Stimulated activated CD4-positive, alpha-beta T cell treated with anti-CD3 and anti-CD28 coated beads, Interleukin-4, amount 100 ng/mL, for 48 hours (primary cell): ENCODE measurements around the gene WDR64.

ENCODE experiments used
- DNase-seq, 2 donors: peaks; one replicate each; pipeline ENCODE4 v3.0.0-alpha.2; 2020; ENCODE audit warnings: low read depth in 2 of 2

Gene WDR64

DNA sequence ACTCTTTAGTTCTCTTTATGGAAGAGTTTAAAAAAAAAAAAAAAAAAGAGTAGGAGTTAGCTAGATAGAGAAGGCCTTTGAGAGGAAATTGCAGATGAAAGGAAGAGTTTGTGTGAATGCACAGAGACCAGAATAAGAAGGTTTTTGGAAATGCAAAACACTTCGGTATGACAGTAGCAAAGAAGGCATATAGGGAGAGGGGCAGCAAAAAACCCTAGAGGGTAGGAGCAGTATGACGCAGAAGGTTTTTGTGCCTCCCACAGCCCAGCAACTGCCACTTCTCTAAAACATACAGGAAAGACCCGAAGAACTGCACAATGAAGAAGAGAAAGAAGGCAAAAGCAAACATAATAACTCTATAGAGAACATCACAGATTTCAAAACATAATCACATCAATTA, 84.3 kb downstream of the WDR64 start:
- DNase-seq: no peak

DNA sequence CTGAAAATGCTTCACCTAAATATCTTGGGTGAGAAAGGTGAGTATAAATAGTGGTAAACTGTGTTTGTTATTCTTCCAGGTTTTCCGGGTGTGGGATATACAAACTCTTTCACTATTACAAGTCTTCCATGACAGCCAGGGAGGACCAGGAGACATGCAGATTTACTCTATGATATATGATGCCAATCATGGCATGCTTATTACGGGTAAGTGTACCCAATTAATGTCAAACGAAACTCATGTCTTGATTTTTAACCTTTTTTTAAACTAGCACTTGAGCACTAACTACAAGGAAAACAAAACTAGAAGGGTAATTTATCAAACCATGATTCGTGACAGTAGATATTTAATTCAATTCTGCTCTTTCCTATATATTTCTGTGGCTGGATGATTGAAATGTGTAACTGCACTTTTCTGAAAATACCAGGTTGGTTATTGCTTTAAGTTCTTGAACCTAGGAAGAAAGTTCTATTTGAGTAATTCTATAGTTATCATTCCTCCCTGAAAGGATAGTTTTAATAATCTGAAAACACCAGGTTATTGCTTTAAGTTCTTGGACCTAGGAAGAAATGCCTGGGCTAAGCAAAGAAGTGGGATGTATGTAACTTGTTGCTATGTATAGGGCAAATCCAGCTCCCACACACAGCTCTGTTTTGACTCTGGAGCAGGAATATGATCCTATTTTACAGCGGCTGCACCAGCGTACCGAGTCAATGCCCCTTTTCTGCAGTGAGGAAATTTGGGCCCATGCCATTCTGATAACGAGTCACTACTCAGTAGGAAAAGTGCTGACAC, 86.4 kb downstream of the WDR64 start:
- no peak for DNase-seq

DNA sequence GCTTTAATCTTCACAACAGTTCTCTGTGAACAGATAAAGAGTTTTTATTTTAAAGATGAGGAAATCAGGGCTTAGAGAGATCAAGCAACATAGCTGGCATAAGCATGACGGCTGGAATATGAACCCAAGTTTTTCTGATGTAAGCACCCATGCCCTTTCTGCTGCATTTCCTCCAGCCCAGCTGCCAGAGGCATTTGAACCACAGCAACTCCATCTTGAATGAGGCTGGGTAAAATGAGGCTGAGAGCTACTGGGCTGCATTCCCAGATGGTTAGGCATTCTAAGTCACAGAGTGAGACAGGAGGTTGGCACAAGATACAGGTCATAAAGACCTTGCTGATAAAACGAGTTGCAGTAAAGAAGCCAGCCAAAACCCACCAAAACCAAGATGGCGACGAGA, 90.0 kb downstream of the WDR64 start:
- no peak for DNase-seq

DNA sequence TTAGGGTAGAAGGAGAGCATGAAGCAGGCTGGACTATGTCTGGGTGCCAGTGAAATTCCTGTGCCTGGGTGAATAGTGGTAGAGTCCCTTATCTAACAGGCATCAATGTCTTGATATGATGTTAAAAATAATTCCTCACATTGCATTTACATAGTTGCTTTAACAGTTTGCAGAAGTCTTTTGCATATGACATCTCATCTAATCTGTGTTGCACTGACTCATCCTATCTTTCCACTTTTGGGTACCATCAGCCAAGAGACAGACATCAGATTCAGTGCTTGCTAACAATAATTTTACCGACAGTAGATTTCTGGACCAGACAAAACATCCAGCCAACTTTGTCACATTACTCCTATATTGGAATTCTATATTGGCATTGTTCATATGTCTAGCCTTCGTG, 92.5 kb downstream of the WDR64 start:
- no peak for DNase-seq

DNA sequence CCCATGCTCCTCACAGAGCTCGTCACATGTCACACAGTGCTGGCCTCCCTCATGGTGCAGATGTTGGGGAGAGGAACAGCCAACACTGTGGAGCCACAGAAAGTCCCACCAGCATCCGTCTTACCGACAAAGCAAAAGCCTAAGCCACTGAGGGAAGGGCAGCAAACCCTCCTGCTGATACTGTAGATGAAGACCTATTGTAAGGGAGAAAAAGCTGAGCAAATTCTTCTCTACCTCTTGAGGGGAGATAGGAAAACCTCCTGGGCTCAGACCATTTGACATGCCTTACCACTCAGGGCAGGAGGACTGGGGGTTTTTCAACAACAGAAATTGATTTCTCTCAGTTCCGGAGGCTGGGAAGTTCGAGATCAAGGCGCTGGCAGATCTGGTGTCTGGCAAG, 95.9 kb downstream of the WDR64 start:
- no peak for DNase-seq

DNA sequence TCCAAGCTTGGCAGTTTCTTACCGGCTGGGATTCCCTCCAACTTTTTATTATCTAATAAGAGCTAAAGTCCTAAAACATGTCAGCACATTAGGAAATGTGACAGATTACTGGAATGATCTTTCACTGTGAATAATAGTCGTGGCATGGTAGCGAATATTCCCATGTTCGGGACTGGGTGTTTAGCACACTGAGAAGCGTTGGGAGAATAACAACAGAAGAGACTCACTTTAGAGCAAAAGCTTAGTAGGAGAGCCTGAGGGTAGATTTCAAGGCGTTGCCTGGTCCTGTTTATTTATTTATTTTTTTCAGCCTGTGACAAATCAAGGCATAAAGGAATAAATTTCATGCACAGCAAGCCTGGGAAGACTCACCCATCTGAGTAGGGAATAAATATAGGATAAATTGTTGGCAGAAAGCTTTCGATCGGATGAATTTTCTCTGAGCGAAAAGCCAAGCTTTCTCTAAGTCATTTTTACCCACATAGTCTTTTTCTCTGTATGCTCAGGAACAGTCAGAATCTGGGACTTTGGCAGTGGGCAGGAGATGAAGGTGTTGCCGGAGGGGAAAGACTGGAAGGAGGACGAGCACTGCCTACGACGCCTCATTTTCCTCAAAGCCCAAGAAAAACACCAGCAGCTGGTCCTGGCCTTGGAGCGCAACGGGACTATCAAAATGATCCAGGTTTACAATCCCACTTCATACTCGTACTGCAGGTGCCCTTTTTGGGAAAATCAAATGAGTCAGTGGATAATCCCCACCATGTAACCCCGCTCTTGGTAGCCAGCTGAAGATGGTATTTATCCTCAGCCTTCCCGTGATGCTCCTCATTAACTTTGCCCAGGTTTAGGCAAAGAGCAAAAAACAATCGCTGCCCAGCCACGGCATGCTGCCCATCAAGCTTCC, 97.2 kb downstream of the WDR64 start:
- DNase-seq: no peak

DNA sequence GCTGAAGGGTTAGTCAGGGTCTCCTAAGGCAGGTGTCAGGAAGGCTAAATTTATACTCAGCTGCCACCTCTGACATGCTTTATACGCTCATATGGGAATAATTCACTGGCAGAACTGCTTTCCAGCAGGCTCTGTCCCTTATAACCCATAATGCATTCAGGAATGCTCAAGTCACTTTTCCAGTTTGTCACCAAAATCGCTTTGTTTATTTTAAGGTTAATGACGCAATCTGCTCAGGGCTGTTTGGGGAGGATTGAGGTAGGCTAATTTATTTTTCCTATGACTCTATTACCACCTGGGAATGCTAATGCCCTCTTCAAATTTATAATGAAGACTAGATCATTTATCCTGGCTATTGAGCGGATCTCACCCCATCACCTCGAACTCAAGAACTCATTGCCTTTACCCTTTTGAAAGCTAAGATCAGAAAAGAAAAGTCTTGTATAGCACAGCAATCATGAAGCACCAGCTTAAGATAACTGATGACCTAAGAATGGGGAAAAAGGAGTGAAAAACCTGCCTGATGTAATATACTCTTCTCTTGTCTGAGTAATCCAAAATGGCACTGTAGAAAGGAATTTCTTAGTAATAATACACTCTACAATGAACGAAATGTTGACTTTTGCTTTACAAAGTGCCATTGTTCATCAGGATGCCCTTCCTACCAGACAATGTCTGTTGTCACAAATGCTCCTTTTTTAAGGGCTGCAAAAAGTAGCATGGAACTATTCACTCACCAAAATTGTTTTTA, 98.0 kb downstream of the WDR64 start:
- no peak for DNase-seq

DNA sequence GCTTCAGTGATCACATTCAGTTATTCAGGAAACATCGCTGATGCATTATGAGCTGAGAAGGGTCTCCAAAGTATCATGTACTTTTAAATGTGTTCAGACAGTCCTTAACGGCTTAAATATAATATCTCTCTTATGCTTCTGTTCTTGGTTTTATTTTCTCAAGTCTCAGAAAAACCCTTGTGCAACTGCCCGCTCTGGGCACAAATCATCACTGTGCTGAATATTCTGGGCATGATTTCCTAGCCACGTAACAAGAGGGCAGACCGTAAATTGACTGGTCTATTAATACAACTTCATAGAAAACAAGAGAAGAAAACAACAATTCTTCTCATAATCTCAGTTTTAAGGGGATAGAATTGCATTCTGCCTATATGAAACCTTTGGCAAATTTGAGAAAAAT, 99.4 kb downstream of the WDR64 start:
- no peak for DNase-seq

DNA sequence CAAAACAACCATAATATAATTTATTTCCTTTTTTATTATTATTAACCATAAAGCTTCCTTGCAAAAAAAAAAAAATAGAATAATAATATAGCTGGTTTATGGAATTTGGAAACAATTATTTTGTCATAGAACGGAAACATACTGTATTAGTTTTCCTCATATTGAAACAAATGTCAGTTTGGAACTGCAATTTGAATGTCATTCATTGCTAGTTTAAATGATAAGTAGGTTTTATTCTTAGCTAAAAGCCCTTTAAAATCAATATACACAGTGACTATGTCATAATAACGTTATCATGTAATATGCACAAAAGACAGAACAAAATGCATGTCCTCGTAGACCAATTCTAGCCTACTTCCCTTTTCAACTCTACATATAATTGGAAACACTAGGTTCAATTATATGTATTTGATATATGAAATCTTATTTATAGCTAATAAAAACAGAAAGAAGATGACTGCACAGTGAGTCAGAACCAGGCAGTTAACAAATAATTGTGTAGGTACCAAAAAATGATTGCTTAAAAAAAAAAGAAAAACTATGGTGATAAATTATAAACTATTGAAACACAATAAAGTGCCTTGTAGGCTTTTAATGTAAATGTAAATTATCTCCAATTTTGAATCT, 110.7 kb downstream of the WDR64 start:
- no peak for DNase-seq

DNA sequence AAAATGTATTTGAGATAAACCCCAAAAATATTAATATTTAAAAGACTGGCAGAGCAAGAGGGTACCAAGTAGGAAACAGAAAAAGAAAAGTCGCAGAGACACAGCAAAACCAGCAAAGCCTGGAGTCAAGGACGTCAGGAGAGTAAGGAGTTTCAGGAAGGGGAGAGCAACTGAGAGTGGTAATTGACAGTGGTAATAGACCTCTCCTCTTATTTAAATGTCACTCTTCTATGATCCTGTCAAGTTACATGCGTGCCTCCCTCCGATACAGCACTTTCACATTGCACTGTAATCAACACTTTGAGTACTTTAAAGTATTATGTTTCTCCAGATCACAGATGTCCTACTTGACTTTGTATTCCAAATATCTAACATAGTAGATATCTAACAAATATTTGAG, 113.3 kb downstream of the WDR64 start:
- DNase-seq: no peak

DNA sequence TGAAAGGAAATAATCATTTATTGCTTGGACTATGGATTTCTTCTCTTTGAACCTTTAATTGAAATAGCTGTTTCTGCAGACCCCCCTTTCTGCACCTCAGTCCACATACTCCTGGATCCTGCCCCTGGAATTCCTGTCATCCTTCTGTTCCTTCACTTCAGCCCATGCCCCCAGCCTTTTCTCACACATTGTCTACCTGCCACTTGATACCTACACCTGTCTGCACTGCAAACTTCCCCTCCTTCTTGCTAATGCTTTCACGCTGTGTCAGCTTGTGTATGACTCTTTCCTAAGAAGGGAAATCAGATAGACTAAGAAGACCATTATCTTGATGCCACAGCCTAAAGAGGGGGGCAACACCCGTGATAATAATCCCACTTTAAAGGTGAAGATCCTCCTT, 115.7 kb downstream of the WDR64 start:
- DNase-seq: no peak

DNA sequence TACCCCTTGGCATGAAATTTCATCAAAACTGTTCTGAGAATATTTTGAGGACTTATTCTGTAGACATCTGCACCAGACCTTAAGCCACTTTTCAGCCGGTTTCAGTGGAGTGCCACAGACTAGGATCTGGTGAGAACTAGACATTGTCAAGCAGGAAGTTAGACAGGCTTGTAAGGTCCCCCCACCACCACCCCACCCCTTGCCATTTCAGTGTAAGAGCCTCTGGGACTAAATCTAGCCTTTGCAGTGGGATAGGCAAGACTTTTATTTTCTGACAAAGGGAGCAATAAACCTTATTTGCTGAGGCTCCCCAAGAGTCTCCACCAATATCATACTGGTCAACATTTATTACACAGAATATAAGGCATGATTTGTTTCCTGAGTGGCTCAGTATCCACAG, 118.0 kb downstream of the WDR64 start:
- no peak for DNase-seq

DNA sequence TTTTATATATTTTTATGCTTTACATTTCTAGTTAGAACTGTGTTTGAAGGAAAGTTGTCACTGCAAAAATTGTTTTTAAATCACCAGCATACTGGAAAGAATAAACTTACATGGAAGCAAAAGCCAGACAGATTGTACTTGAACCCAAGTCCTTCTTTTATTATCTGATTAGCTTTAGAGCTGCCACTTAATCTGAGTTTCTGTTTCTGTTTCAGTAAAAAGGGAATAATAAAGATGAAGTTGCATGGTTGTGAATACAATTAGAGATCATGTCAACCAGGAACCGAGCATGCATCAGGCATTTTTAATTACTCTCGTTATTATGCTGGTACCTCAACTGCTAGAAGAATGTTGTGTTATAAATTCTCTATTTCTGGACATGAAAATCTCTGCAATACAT, 119.0 kb downstream of the WDR64 start:
- no peak for DNase-seq

DNA sequence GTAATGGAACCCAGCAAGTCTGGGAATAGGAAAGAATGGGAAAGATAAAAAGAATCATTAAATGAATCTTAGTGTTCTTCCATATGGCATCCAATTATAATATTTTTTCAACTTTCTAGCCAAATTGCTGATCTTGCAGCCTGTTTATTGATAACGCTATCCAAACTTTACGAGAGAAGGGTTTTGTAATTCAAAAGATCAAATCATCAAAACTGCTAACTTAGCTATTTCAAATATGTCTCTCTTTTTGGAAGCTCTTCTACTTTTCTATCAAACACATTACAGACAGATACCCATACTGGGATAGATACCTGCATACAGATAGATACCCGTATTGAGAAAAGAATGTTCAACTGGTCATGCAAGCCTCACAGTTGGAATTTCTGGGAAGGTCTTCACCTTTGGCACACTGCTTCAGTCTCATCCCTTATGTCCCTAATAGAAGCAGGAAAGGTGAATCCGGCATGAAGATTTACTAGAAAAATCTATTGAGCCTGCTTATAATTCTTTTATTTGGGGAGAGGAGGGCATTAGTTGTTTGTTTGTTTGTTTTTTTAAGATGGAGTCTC, 120.9 kb downstream of the WDR64 start:
- no peak for DNase-seq

DNA sequence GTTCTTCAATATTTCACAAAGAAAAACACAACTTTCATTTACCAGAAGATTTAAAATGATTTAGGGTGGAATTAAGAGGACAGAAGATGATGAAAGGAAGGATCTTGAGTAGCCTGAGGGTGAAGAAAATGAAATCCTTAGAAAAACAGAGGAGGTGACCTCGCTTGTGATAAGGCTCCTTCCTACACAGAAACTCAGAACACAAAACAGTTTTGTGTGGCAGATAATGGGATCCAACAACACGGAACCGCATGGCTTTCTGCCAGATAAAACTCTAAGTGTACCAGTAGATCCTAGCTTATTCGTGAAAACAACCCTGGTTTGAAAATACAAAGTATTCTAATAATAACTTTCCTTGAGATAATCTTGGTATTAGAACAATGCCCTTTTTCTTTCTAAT, 121.9 kb downstream of the WDR64 start:
- DNase-seq: no peak

DNA sequence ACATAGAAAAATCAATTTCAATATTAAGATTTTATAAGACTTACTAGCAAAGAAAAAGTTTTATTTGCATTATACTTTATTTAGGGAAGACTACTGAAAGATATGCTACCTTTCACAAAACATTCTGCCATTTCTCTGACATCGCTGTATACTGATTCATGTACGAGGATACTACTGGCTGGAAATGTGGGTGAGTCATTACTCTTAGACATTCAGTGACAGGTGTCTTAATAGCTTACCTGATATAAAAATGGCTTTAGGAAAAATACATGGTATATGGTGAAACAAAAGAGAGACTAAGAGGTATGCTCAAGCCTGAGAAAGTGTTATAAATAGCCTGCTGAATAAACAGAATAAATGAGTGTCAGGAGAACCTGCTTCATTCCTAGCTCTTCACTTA, 122.9 kb downstream of the WDR64 start:
- DNase-seq: no peak

DNA sequence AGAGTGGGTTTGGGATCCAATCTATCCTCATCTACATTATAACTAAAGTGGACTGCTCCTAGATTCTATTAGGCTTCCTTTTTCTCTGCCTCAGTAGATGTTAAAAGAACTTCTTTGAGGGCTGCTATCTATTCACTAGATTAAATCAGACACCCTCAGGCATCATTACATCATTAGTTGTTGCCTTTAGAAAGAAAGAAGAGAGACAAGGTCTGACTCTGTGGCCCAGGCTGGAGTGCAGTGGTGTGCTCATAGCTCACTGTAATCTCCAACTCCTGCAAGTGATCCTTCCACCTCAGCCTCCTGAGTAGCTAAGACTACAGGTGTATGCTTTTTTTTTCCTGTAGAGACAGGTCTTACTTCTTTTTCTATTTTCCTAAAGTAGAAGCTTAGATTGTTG, 124.8 kb downstream of the WDR64 start:
- no peak for DNase-seq

DNA sequence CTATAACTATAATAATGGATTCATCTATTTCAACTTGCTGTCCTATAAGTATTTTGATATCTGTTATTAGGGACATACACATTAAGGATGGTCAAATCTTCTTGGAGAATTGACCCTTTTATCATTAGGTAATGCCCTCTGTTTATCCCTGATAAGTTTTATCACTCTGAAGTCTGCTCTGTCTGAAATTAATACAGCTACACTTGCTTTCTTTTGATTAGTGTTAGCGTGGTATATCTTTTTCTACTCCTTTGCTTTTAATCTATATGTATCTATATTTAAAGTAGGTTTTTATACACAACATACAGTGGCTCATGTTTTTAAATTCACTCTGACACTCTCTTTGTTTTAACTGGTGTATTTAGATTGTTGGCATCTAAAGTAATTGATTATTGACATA, 126.0 kb downstream of the WDR64 start:
- no peak for DNase-seq

DNA sequence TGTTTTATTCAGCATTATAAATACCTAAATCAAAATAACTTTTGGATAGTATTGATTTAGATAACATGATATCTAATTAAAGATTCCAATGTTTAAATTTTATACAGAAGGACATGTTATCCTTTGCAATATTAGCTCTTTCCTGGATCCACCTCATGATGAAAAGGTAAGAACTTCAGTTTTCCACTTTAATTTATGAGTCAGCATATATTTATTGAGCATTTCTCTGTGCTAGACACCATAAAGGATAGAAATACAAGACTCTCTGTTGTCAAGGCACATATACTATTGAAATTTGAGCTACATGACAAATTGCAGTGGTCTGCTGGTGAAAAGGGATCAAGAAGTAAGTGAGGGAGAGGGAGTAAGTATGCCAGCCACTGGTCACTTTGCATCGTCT, 127.8 kb downstream of the WDR64 start:
- no peak for DNase-seq

DNA sequence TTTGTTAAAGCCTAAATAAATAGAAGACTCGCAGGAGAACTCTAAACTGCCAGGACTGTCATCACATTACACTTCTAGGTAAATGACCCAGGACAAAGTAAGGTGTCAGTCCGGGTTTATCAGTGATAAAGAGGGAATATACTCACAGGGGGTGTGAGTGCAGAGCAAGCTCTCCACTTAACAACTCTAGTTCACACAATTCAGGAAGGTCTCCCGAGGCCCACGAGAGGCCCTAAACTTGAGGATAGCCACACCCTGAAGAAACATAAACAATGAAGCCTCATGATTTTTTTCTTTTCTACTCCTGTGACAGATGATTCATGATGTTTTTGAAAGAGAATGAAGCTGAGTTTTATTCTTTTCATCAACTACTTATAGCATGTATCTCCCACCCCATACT, 130.3 kb downstream of the WDR64 start:
- no peak for DNase-seq

DNA sequence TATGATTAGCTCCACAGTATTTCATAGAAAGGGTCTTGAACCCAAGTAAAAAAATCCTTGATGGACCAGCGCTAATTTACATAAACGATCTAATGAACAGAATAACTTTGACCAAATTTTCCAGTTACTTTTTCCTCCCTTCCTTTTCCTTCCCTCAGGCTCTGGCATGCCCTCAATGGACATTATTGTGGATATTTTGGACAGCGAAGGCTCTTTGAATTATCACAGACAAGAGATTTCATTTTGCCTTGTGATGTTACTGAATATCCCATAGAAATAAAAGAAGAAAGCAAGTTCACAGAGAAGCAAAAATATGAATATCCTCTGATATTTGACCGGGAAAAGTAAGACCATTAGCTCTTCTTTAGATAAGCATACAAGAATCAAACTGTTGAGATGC, 135.6 kb downstream of the WDR64 start:
- no peak for DNase-seq

DNA sequence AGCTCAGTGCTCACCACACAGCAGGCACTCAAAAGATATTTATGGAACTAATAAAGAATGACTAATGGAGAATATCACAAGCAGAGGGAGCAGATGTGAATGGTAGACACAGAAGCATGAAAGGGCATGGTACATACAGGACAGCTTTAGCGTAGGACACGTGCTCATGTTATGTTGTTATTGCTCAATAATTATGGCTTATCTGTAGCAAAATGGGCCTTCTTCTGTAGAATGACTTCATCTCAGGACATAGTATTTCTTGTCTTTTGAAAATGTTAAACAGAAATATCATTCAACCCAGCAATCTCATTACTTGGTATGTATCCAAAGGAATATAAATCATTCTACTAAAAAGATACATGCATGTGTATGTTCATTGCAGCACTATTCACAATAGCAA, 137.0 kb downstream of the WDR64 start:
- DNase-seq: no peak
